NCI-H1930 (cell line): ENCODE measurements around the gene BIVM.

Experiments
- DNase-seq, 2 experiments: peaks; one replicate each; lab custom pipeline; 2025; lab: John Stamatoyannopoulos, UW

Gene BIVM

GRCh38 chr13:102784483-102784882 lies 14.4 kb upstream of the BIVM start:
- DNase-seq: no peak

- DNase-seq: no peak
Measured at GRCh38 chr13:102788683-102789082, 10.2 kb upstream of the BIVM start.

- no peak for DNase-seq
Measured at GRCh38 chr13:102792396-102792795, 6.5 kb upstream of the BIVM start.

DNA sequence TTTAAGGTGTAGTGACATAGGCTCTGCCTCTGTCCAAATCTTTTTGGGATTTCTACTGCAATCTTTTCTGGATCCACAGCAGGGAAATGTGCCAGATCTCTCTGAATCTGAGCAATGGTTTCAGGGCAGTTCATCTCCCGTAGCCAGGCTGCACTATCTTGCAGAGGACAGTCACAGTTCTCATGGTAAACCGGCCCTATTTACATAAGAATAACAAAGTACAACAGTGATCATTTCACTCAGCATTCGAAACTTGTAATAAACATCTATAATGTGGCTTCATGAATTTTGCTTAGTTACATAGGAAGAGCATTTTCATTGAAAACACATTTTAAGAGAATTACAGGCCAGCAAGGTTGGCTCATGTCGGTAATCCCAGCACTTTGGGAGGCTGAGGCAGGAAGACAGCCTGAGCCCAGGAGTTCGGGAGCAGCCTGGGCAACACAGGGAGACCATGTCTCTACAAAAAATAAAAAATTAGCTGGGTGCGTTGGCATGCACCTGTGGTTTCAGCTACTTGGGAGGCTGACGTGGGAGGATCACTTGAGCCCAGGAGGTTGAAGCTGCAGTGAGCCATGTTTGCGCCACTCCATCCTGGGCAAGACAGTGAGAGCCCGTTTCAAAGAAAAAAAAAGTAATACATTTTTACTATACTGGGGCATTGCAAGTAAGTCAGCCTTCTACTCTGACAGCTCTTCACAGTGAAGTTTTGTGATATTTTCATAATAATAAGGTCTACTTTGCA lies 5.1 kb upstream of the BIVM start:
- no peak for DNase-seq

DNA sequence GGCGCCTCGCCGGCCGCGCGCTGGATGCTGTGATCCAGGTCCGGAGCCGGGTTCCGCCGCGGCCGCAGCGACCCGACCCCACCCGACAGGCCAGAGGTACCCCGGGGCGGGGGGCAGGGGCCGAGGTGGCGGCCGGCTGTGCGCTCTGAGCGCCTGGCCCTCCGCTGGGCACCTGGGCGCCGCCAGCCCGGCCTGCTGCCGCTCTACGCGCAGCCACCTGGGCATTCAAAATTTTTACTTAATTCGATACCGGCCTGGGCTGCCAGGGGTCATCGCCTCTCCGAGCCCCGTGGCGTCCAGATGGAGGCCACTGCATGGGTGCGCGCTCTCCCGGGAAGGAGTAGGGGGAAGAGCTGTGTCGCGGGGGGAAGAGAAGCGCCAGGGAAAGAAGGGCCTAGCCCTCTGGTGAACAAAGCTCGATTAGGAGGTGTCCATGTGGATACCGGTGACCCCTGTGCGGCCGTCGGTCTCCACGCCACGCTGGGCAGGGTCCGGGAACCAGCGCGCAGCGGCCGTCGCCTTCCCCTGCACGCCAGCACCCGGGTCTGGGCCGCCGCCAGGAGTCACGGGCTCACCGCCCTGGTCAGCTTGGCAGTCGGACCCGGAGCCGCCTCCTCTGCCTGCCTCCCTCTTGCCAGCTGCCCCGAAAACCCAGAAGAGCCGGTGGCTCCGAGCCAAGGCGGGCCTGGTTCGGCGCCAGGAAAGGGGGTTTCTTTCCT lies 666 bp downstream of the BIVM start:
- DNase-seq: peak in 1 of 2 experiments; percentile 29

- DNase-seq: peak; percentile 78 to 85
Measured at GRCh38 chr13:102800145-102801041, 1.5 kb downstream of the BIVM start.

DNA sequence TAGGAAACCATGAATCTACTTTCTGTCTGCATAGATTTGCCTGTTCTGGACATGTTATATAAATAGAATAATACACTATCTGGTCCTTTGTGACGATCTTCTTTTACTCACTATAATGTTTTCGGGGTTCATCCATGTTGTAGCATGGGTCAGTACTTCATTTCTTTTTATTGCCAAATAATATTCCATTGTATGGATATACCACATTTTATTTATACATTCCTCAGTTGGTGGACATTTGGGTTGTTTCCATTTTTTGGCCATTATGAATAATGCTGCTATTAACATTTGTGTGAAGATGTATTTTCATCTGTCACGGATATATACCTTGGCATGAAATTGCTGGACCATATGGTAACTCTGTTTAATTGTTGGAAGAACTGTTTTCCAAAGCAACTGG lies 6.8 kb downstream of the BIVM start:
- no peak for DNase-seq

GRCh38 chr13:102807699-102808098 lies 8.8 kb downstream of the BIVM start:
- DNase-seq: no peak

- no peak for DNase-seq
Measured at GRCh38 chr13:102812611-102813287, 13.8 kb downstream of the BIVM start.

DNA sequence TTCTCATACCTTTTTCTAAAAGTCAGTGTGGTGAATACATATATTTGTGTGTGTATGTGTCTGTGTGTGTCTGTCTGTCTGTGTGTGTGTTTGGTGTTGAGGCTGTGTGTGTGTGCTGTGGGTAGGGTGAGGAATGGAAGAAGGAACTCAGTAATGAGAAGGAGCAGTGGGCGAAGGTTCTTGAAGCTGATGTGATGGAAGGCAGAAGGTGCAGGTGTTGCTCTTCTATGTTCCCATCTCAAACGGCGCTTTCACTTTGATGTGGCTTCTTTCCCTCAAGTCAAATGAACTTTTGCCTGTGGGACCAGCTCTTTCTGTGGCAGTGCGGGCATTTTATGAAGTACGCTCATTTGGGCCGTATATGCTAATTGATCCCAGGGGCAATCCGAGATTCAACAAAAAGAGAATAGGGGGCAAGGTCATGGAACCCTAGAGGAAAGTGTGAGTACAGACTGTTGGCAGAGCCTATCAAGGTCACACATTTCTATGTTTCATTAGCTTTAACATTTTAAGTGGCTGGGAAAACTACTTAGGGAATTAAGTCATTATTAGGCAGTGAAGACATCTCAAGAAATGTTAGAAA lies 15.2 kb downstream of the BIVM start:
- DNase-seq: no peak

DNA sequence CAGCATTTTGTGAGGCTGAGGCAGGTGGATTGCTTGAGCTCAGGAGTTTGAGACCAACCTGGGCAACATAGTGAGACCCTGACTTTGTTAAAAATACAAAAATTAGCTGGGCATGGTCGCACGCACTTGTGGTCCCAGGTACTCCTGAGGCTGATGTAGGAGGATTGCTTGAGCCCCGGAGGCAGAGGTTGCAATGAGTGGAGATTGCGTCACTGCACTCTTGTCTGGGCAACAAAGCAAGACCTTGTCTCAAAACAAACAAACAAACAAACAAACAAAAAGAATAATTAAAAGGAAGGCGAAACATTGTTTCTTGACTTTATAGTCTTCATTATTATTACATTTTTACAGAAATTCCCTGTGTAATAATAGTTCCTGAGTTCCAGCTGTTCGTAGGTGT lies 15.9 kb downstream of the BIVM start:
- no peak for DNase-seq

- no peak for DNase-seq
Measured at GRCh38 chr13:102815788-102816187, 16.9 kb downstream of the BIVM start.

DNA sequence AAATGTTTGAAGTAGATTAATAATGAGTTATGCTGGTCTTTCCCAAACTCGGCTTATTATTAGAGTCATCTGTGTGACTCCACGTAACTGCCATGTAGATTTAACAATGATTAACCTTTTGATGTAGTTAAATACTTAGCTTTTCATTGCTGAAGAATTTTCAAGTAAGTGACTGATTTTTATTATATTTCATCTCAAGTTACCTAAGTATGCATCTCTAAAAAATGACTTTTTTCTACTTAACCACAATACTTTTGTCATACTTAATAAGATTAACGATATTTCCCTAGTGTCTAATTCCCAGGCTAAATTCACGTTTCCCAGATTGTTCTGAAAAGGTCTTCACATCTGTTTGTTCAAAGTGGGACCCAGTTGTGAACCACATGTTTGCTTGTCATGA lies 17.8 kb downstream of the BIVM start:
- DNase-seq: no peak

GRCh38 chr13:102817241-102817640 lies 18.3 kb downstream of the BIVM start:
- no peak for DNase-seq

DNA sequence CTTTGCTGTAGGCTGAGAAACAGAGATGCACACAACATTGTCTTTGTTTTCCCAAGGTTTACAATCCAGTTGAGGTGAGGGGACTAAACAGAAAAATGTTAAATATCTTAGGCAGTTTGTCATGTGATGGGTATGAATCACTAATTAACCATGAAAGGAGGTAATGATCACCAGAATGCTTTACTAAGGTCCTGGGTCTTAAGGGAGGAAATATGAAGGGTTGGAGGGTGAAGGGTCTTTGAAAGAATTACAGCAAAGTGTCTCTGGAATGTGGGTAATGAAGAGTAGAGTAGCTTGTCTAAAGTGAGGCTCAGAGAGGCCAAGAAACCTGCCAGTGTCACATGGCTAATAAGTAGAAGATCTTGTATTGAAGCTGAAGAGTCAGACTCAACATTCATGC lies 19.0 kb downstream of the BIVM start:
- no peak for DNase-seq

DNA sequence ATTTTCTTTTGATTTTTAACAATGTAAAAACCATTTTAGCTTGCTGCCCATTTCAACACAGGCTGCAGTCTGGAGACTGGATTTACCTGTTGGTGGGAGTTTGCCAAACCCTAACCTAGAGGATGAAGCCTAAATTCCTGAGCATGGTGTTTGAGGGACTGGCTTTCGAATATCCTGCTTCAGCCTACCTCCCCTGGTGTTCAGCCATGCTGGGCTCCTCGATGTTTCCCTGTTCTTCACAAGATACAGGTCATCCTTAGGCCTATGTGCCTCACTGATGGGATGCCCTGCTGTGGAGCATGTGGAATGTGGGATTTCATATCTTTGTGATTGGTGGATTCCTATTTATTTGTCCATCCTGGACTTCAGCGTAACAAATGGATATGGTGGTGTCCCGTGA lies 26.5 kb downstream of the BIVM start:
- DNase-seq: no peak

DNA sequence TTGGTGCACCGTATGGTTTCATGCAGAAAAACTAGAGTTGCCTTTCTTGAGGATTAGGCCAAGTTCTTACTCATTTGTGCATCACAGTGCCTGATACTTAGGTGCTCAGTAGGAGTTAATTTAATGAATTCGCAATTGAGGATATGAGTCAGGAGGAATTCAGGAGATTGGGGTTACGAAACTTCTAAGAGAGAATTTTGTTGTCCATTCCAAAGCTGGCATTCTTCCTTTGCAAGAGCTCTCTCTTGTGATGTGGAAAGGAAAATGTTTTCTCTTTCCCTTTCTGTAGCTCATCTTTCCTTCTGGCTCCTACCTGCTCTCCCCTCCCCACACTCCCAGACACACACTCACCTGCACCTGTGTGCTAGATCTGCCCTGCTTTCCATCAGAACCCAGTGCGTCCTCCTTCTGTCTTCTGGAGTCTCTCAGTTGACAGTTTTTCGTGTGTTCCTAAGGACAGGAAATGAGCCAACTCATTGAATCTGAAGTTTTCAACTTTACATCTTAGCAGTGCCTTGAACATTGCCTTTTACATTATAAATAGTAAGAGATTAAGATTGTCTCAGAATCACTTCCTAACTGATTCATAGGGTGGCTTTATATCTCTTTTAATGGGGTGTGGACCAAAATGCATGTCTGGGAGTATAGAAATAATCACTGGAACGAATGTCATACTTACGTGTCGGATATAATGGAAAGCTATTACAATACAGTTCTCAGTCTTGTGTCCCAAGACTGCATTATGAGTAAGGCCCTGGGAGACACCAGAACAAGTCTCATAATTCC lies 27.2 kb downstream of the BIVM start:
- DNase-seq: no peak

DNA sequence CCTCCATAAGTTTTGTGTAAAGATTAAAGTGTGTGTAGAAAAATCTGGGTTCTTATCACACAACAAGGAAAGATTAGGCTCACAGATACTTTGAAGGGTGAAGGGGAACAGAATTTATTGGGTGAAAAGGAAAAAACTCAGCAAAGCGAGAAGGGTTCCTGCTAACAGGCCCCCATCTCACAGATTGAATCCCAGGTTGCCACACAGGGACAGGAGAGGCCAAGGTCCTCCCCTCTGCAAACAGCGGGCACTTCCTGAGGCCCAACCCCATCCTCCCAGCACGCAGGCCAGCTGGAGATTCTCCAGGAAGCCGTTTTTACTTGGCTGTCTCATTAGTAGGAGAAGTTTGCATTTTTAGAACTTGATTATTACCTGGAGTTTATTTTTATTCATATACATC lies 31.7 kb downstream of the BIVM start:
- no peak for DNase-seq

DNA sequence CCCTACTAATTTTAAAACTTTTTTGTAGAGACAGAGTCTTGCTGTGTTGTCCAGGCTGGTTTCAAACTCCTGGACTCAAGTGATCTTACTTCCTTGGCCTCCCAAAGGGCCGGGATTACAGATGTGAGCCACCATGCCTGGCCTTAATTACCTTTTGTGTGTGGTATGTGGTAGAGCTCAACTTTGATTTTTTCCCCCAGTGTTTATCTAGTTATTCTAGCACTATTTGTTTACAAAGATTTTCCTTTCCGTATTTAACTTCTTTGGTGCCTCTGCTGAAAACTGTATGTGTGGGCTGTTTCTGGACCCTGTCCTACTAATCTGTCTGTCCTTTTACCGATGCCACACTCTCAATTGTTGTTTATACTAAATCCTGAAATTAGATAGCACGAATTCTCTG lies 37.6 kb downstream of the BIVM start:
- no peak for DNase-seq

- DNase-seq: no peak
Measured at GRCh38 chr13:102838273-102838672, 39.4 kb downstream of the BIVM start.

- no peak for DNase-seq
Measured at GRCh38 chr13:102838982-102839381, 40.1 kb downstream of the BIVM start.
